Astrocyte (in vitro differentiated cells and primary cell): ENCODE measurements around the gene MYO7B.

Source experiments
- CTCF ChIP-seq: IDR thresholded peaks from 2 replicates; pipeline ENCODE4 v1.5.1; 2011; ENCODE audit warnings: low read depth, mild to moderate bottlenecking, inconsistent platforms, low read length, moderate library complexity; ENCODE audit not compliant: insufficient read depth
- EZH2 ChIP-seq: IDR thresholded peaks from 2 replicates; pipeline ENCODE4 v1.6.1; 2012; ENCODE audit warnings: mild to moderate bottlenecking, low read length, inconsistent platforms; ENCODE audit not compliant: insufficient read depth

GRCh38 chr2:127563458-127564428 lies 28.3 kb downstream of the MYO7B start:
- TF ChIP-seq CTCF = no peak
- no peak for TF ChIP-seq EZH2
